Stimulated activated CD8-positive, alpha-beta memory T cell treated with anti-CD3 and anti-CD28 coated beads, Interleukin-4, amount 100 ng/mL, for 24 hours (primary cell): Measurements from ENCODE around the gene VEGFA.

ENCODE experiments used
- DNase-seq: peaks from one replicate; pipeline ENCODE4 v3.0.0-alpha.2; 2020; ENCODE audit warnings: low read depth

Gene VEGFA

DNA sequence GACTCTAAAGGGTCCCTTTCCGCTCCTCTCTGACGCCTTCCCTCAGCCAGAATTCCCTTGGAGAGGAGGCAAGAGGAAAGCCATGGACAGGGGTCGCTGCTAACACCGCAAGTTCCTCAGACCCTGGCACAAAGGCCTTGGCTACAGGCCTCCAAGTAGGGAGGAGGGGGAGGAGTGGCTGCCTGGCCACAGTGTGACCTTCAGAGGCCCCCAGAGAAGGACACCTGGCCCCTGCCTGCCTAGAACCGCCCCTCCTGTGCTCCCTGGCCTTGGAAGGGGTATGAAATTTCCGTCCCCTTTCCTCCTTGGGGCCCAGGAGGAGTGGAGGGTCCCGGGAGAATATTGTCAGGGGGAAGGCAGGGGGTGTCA lies 2.7 kb downstream of the VEGFA start:
- DNase-seq, result no peak

DNA sequence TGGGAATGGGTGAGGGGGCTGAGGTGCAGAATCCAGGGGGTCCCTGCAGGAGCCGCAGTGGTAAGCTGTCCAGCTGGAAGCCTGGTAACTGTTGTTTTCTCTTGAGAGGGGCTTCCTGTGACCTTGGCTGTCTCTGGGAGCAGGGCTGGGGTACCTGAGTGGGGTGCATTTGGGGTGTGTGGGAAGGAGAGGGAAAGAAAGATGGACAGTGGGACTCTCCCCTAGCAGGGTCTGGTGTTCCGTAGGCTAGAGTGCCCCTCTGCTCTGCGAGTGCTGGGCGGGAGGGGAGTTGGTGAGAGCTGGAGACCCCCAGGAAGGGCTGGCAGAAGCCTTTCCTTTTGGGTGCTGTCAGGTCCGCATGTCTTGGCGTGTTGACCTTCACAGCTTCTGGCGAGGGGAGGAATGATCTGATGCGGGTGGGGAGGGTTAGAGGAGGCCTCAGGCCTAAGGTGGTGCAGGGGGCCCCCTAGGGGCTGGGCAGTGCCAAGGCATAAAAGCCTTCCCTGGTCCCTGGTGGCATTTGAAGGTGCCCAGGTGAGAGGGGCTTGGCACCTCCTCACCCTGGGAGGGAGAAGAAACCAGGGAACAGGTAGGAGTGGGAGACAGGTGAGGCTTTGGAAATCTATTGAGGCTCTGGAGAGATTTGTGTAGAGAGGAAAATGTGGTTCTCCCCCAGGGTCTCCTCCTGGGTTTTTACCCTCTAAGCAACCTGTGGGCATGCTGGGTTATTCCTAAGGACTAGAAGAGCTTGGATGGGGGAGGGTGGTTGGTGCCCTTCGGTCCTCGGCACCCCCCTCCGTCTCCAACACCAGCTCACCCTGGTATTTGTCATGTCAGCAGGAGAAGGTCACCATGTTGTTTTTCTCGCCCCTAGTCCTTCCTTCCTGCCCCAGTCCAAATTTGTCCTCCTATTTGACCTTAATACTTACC lies 3.3 kb downstream of the VEGFA start:
- DNase-seq, result peak; percentile 38

DNA sequence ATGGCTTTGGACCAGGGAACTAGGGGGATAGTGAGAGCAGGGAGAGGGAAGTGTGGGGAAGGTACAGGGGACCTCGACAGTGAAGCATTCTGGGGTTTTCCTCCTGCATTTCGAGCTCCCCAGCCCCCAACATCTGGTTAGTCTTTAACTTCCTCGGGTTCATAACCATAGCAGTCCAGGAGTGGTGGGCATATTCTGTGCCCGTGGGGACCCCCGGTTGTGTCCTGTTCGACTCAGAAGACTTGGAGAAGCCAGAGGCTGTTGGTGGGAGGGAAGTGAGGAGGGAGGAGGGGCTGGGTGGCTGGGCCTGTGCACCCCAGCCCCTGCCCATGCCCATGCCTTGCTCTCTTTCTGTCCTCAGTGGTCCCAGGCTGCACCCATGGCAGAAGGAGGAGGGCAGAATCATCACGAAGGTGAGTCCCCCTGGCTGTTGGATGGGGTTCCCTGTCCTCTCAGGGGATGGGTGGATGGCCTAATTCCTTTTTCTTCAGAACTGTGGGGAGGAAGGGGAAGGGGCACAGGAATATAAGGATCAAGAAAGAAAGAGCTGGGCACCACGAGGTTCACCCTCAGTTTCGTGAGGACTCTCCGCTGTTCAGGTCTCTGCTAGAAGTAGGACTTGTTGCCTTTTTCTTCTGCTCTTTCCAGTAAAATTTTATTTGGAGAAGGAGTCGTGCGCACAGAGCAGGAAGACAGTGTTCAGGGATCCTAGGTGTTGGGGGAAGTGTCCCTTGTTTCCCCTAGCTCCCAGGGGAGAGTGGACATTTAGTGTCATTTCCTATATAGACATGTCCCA lies 4.2 kb downstream of the VEGFA start:
- DNase-seq, result no peak

DNA sequence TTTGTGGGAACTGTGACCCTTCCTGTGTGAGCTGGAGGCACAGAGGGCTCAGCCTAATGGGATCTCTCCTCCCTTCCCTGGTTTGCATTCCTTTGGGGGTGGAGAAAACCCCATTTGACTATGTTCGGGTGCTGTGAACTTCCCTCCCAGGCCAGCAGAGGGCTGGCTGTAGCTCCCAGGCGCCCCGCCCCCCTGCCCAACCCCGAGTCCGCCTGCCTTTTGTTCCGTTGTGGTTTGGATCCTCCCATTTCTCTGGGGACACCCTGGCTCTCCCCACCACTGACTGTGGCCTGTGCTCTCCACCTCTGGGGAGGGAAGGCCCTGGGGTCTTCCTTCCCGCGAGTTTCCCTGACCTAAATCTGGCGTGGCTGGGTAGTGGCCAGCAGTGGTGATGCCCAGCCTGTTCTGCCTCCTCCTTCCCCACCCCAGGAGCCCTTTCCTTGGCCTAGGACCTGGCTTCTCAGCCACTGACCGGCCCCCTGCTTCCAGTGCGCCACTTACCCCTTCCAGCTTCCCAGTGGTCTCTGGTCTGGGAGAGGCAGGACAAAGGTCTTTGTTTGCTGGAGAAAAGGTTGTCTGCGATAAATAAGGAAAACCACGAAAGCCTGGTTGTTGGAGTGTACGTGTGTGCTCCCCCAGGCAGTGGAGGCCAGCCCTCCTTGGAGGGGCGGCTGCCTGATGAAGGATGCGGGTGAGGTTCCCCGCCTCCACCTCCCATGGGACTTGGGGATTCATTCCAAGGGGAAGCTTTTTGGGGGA lies 4.9 kb downstream of the VEGFA start:
- DNase-seq, result peak; percentile 45

DNA sequence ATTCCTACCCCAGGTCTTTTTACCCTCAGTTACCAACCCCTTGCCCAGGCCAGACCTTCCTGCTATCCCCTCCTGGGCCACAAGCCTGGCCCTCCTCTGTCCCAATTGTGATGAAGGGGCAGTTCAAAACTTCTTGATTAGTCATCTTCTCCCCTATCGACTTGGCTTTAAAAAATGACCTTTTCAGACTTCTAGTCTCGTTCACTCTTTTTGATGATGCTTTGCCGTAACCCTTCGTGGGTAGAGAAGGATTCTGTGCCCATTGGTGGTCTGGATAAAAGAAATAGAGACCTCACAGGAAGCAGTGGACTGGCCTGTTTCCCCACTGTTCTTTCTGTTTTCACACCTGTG lies 5.5 kb downstream of the VEGFA start:
- no peak for DNase-seq

DNA sequence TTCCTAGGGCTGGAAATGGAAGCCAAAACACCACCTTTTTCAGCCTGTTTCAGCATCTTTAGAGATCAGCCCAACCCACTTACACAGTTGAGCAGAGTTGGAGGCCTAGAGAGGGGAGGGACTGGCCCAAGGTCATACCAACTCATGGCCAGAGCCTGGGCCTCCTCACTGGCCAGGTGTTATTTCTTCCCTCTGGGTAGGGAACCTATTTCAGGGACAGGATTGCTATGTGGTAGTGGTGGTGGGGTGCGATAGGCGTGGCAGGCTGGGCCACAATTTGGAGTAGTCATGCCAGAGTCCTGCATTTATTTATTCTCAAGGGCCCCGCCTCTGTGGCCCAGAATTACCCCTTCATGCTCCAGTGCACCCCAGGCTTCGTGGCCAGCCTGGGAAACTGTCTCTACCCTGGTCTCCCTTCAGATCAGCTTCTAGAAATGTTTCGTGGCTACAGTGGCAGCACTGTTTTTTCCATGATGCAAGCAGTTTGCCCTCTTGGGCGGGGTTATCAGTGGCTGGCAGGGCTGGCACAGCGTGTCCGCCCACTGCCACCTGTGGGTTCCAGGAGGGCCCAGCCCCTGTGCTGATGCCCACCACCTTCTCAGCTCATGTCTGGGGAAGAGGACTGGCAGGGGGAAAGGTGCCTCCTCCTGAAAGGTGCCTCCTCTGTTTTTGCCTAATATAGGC lies 6.2 kb downstream of the VEGFA start:
- no peak for DNase-seq

DNA sequence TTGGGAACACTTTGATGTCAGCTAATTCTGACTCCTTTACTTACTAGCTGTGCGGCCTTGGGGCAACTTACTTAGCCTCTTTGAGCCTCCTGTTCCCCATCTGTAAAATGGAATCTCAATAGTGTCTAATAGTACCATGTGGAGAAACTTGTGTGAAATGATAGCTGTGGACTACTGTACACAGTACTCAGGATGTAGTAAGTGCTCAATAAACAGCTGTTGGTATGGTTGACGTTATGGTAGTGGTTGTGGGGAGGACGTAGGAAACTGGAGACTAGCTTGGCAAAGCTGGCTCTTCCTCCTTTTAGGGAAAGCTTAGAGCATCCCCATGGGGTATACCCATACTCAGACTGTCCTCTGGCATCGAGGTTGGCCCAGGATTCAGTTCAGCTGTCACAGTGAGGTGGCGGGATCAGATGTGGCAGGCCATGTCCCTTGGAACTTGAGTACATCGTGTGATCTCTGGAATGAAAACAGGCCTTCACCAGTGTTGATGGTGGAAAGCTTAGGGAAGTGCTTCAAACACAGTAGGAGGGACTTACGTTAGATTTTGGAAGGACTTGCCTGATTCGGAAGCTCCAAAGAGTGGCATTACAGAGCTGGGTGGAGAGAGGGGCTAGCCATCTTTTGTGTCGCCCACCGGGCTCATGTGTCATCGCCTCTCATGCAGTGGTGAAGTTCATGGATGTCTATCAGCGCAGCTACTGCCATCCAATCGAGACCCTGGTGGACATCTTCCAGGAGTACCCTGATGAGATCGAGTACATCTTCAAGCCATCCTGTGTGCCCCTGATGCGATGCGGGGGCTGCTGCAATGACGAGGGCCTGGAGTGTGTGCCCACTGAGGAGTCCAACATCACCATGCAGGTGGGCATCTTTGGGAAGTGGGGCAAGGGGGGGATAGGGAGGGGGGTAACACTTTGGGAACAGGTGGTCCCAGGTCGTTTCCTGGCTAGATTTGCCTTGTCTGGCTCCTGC lies 7.1 kb downstream of the VEGFA start:
- DNase-seq, result no peak

DNA sequence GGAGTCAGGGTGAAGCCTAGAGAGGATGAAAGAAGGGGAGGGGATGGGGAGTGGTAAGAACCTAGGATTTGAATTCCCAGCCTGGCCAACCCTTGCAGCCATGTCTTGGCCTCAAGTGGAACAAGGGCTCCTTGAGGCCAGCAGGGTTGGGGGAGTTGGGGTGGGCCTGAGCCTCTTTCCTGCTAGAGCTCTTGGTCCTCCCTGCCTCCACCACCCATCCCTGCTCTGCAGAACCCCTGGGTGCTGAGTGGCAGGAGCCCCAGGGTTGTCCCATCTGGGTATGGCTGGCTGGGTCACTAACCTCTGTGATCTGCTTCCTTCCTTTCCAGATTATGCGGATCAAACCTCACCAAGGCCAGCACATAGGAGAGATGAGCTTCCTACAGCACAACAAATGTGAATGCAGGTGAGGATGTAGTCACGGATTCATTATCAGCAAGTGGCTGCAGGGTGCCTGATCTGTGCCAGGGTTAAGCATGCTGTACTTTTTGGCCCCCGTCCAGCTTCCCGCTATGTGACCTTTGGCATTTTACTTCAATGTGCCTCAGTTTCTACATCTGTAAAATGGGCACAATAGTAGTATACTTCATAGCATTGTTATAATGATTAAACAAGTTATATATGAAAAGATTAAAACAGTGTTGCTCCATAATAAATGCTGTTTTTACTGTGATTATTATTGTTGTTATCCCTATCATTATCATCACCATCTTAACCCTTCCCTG lies 8.3 kb downstream of the VEGFA start:
- no peak for DNase-seq

DNA sequence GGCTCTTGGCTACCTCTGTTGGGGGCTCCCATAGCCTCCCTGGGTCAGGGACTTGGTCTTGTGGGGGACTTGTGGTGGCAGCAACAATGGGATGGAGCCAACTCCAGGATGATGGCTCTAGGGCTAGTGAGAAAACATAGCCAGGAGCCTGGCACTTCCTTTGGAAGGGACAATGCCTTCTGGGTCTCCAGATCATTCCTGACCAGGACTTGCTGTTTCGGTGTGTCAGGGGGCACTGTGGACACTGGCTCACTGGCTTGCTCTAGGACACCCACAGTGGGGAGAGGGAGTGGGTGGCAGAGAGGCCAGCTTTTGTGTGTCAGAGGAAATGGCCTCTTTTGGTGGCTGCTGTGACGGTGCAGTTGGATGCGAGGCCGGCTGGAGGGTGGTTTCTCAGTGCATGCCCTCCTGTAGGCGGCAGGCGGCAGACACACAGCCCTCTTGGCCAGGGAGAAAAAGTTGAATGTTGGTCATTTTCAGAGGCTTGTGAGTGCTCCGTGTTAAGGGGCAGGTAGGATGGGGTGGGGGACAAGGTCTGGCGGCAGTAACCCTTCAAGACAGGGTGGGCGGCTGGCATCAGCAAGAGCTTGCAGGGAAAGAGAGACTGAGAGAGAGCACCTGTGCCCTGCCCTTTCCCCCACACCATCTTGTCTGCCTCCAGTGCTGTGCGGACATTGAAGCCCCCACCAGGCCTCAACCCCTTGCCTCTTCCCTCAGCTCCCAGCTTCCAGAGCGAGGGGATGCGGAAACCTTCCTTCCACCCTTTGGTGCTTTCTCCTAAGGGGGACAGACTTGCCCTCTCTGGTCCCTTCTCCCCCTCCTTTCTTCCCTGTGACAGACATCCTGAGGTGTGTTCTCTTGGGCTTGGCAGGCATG lies 9.2 kb downstream of the VEGFA start:
- DNase-seq, result no peak

DNA sequence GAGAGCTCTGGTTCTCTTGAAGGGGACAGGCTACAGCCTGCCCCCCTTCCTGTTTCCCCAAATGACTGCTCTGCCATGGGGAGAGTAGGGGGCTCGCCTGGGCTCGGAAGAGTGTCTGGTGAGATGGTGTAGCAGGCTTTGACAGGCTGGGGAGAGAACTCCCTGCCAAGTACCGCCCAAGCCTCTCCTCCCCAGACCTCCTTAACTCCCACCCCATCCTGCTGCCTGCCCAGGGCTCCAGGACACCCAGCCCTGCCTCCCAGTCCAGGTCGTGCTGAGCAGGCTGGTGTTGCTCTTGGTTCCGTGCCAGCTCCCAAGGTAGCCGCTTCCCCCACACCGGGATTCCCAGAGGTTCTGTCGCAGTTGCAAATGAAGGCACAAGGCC lies 9.8 kb downstream of the VEGFA start:
- no peak for DNase-seq

DNA sequence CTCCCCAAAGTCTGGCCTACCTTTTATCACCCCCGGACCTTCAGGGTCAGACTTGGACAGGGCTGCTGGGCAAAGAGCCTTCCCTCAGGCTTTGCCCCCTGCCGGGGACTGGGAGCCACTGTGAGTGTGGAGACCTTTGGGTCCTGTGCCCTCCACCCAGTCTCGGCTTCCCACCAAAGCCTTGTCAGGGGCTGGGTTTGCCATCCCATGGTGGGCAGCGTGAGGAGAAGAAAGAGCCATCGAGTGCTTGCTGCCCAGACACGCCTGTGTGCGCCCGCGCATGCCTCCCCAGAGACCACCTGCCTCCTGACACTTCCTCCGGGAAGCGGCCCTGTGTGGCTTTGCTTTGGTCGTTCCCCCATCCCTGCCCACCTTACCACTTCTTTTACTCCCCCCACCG lies 10.3 kb downstream of the VEGFA start:
- DNase-seq, result no peak

DNA sequence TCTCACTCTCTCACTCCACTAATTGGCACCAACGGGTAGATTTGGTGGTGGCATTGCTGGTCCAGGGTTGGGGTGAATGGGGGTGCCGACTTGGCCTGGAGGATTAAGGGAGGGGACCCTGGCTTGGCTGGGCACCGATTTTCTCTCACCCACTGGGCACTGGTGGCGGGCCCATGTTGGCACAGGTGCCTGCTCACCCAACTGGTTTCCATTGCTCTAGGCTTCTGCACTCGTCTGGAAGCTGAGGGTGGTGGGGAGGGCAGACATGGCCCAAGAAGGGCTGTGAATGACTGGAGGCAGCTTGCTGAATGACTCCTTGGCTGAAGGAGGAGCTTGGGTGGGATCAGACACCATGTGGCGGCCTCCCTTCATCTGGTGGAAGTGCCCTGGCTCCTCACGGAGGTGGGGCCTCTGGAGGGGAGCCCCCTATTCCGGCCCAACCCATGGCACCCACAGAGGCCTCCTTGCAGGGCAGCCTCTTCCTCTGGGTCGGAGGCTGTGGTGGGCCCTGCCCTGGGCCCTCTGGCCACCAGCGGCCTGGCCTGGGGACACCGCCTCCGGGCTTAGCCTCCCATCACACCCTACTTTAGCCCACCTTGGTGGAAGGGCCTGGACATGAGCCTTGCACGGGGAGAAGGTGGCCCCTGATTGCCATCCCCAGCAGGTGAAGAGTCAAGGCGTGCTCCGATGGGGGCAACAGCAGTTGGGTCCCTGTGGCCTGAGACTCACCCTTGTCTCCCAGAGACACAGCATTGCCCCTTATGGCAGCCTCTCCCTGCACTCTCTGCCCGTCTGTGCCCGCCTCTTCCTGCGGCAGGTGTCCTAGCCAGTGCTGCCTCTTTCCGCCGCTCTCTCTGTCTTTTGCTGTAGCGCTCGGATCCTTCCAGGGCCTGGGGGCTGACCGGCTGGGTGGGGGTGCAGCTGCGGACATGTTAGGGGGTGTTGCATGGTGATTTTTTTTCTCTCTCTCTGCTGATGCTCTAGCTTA lies 11.2 kb downstream of the VEGFA start:
- no peak for DNase-seq

DNA sequence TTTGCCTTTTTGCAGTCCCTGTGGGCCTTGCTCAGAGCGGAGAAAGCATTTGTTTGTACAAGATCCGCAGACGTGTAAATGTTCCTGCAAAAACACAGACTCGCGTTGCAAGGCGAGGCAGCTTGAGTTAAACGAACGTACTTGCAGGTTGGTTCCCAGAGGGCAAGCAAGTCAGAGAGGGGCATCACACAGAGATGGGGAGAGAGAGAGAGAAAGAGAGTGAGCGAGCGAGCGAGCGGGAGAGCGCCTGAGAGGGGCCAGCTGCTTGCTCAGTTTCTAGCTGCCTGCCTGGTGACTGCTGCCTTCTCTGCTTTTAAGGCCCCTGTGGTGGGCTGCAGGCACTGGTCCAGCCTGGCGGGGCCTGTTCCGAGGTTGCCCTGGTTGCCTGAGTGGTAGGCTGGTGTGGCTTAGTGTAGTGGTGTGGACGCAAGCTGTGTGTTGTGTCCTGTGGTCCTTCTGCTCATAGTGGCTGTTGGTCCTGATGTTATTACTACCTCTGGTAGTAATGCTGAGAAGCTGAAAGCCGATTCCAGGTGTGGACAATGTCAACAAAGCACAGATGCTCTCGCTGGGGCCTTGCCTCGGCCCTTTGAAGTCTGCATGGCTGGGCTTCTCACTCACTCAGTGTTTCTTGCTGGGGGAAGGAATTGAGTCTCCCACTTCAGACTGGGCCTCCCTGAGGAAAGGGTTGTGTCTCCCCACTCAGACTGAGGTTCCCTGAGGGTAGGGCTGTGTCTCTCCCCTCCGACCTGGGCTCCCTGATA lies 12.1 kb downstream of the VEGFA start:
- no peak for DNase-seq

DNA sequence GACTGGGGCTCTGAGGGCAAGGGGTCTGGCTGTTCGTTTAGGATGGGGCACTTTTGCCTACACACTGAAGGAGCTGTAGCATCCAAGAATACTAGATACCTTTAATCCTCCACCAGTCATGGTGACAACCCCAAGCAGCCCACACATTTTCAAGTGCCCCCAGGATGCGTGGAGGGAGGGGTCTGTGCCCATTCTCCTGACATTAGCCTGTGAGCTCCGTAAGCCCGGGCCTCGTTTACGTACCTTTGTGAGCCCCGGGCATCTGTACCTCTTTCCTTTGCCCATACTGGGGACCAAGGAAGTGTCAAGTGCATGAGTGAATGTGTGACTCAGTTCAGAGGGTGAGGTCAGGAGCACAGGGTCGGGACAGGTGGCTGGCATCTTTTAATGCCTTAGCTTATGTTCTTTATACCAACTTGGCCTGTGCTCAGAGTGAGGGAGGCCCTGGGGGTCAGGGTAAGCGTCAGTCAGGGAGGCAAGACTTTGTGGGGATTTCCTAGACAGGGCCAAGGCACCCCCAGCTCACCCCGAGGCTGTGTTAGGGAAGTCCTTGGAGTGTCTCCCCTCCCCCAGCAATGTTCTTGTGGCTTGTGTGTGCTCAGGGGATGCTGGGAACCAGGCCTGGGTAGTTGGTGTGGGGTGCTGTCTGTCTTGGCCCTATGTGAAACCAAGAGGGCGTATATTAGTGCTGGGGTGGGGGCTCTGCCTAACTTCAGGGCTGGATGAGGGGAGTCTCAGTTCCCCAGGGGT lies 12.9 kb downstream of the VEGFA start:
- no peak for DNase-seq

DNA sequence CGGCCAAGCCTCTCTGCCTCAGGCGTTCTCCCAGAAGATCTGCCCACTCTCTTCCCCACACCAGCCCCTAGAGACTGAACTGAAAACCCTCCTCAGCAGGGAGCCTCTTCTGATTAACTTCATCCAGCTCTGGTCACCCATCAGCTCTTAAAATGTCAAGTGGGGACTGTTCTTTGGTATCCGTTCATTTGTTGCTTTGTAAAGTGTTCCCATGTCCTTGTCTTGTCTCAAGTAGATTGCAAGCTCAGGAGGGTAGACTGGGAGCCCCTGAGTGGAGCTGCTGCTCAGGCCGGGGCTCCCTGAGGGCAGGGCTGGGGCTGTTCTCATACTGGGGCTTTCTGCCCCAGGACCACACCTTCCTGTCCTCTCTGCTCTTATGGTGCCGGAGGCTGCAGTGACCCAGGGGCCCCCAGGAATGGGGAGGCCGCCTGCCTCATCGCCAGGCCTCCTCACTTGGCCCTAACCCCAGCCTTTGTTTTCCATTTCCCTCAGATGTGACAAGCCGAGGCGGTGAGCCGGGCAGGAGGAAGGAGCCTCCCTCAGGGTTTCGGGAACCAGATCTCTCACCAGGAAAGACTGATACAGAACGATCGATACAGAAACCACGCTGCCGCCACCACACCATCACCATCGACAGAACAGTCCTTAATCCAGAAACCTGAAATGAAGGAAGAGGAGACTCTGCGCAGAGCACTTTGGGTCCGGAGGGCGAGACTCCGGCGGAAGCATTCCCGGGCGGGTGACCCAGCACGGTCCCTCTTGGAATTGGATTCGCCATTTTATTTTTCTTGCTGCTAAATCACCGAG lies 14.2 kb downstream of the VEGFA start:
- DNase-seq, result no peak
